ENCODE data around the gene SIX5.
"Not testable (repeated sequence)": the region's sequence is repeated elsewhere in the genome, so short reads cannot be mapped to it uniquely, and the experiment has no call there.

SIX5 gene

GRCh38 chr19:45768984-45769782 is at the start of gene SIX5:
SIX5 (minus strand) TSS chr19:45769252; CDS start chr19:45768844, 408 bp downstream.
- FAIRE-seq = peak; percentile 99

DNA sequence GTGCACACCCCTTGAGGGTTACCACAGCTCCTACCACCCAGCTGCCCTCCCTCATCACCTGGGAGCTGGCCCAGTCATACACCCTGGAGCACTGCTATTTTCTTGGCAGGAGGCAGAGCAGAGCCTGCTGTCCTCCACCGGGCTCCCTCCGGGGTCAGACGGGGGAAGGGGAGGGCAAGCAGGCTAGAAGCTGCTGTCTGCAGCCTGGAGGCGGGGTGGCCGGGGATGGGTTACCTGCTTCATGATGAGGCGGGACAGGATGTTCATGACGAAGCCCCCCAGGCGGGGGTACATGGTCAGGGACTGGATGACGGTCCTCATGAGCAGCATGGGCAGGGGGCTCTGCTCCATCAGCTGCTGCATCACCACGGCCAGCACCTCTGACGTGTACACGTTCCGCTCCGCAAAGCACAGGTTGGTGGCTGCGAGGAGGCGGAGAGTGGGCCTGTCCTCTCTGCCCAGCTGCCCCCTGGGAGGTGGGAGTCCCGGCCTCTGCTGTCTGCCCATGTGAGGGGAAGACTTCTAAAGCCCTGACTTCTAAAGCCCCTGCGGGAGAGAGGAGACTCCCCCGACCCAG is 48.8 kb upstream of the SIX5 start:
- no peak for DNase-seq (ENCODE audit: extremely low spot score, insufficient read length, low read depth)
- FAIRE-seq = no peak

More at GRCh38 chr19:45768984-45769782, at the start of gene SIX5:
- DNase-seq (ENCODE audit: extremely low spot score, insufficient read length, low read depth) = peak; percentile 98

DNA sequence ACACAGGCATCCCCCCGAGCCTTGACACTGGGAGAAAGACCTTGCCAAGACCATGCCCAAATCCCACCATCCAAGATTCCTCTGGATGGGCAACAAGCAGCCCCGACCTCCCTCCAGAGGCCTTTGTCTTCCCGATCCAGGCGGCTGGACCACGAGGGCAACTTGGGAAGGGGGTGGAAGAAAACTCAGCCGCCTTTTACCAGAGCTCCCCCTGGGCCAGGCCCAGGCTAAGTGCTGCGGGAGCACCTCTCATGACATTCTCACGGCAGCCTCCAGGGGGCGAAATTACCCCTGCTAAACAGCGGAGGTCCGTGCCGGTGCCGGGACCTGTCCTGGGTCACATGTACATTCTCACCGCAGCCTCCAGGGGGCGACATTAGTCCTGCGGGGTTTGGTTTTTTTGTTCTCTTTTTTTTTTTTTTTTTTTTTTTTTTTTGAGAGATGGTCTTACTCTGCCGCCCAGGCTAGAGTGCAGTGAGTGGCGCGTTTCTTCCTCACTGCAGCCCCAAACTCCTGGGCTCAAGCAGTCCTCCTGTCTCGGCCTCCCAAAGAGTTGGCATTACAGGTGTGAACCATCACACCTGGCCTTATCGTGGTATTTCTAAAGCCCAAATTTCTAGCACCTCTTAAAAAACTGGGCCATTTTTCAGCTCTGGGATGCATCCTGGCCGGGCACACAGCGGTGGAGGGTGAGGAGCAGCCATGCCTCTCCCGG is 48.1 kb upstream of the SIX5 start:
- DNase-seq (ENCODE audit: extremely low spot score, insufficient read length, low read depth) (peak; percentile 99), FAIRE-seq (peak; percentile 96)

GRCh38 chr19:45816236-45817009 is 47.4 kb upstream of the SIX5 start:
- no peak for FAIRE-seq

GRCh38 chr19:45815481-45816216 is 46.6 kb upstream of the SIX5 start:
- DNase-seq (ENCODE audit: extremely low spot score, insufficient read length, low read depth) (no peak), FAIRE-seq (no peak)

More at GRCh38 chr19:45816236-45817009, 47.4 kb upstream of the SIX5 start:
- no peak for DNase-seq (ENCODE audit: extremely low spot score, insufficient read length, low read depth)

- DNase-seq (ENCODE audit: extremely low spot score, insufficient read length, low read depth) = no peak
- FAIRE-seq = no peak
Observed at GRCh38 chr19:45814851-45815480, 45.9 kb upstream of the SIX5 start, which contains the start of gene RSPH6A. RSPH6A (minus strand) TSS chr19:45815308; CDS start chr19:45815176, 132 bp downstream.

DNA sequence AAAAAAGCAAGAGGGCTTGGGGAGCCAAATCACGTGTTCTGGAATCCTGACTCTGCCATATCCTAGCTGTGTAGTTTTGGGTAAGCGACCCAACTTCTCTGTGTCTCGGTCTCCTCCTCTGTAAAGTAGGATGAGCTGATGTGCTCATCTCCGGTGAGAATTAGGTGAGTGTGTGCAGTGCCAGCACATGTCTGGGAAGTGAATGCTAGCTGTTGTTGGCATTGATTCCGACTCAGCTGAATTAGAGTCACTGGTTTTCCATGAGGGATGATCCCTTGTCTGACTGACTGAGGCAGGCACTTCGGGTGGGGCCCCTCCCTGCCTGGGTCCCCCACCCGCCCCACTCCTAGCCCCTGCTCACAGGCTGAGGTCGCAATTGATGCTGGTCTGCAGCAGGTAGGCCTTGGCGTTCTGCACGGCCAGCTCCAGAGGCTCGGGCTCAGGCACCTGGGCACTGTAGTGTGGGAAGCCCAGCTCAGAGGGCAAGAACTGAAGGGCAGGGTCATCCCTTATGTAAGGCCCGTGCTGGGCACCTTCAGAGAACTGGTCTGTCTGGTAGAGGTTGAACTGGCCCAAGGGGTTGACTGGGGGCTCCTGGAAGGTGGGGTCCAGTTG is 45.2 kb upstream of the SIX5 start:
- FAIRE-seq (no peak), DNase-seq (ENCODE audit: extremely low spot score, insufficient read length, low read depth) (no peak)

DNA sequence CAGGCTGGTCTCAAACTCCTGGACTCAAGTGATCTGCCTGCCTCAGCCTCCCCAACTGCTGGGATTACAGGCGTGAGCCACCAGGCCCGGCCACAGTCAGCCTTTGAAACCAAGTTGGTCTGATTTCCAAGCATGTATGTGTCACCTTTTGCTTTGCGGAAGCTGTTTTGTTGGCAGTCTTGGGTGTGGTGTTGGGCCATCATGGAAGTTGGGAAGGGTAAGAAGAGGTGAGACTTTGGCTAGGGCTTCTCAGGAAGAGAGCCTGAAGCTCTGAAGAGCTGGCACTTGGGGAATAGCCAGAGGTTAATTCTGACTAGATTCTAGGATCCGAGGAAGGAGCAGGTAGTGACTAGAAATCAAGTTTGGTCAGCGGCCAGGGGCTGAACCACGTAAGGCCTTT is 43.2 kb upstream of the SIX5 start:
- DNase-seq (ENCODE audit: extremely low spot score, insufficient read length, low read depth) (no peak), FAIRE-seq (no peak)

GRCh38 chr19:45809643-45810159 is 40.6 kb upstream of the SIX5 start:
- FAIRE-seq (no peak), DNase-seq (ENCODE audit: extremely low spot score, insufficient read length, low read depth) (no peak)

DNA sequence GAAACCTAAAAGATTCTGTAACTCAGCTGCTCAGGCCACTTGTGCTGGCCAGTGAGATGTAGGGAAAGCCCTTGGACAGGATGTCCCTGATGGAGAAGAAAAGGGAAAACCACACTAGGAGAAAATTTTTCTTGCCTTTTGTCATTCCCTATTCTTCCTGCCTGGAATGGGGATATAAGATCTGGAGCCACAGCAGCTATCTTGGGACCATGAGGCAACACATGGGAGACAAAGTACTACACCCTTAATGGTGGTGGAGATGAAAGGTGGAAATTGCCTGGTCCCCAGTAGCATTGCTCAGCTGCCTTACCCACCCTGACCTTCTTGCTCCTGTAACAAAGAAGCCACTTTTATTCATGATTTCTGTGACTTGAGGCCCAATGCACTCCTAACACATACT is 36.7 kb upstream of the SIX5 start:
- DNase-seq (ENCODE audit: extremely low spot score, insufficient read length, low read depth) (no peak), FAIRE-seq (no peak)

GRCh38 chr19:45804959-45805230 is 35.8 kb upstream of the SIX5 start:
- DNase-seq (ENCODE audit: extremely low spot score, insufficient read length, low read depth) (no peak), FAIRE-seq (no peak)

- FAIRE-seq (no peak), DNase-seq (ENCODE audit: extremely low spot score, insufficient read length, low read depth) (no peak)
Observed at GRCh38 chr19:45804140-45804958, 35.3 kb upstream of the SIX5 start.

DNA sequence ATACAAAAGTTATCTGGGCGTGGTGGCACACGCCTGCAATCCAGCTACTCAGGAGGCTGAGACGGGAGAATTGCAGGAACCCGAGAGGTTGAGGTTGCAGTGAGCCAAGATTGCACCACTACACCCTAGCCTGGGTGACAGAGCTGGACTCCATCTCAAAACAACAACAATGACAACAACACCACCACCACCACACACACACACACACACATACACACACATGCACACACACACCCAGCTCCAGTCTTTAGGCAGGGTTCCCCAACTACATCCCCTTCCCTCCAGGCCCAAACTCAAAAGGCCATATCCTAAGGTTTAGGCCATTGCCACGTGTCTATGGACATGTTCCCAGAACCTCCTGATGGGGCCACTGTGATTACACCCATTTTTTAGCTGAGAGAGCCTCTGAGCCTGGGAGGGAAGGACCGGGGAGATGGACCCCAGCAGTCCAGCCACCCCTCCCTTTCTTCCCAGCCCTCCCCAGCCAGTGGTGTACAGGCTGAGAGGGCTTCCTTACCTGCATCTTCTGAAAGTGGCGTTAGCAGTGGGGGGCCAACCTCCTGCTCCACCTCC is 32.6 kb upstream of the SIX5 start:
- DNase-seq (ENCODE audit: extremely low spot score, insufficient read length, low read depth) = no peak
- FAIRE-seq = no peak

- FAIRE-seq = no peak
Observed at GRCh38 chr19:45800070-45800553, 31.1 kb upstream of the SIX5 start.

DNA sequence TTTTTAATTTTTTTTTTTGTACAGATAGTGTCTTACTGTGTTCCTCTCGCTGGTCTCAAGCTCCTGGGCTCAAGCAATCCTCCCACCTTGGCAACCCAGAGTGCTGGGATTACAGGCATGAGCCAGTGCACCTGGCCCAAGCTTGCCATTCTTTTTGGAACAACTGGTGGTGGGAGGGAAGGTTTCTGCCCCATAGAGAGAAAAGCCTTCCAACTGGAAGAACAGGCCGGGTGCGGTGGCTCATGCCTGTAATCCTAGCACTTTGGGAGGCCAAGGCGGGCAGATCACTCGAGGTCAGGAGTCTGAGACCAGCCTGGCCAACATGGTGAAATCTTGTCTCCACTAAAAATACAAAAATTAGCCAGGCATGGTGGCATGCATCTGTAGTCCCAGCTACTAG is 30.5 kb upstream of the SIX5 start:
- DNase-seq (ENCODE audit: extremely low spot score, insufficient read length, low read depth) = not testable (repeated sequence)

More at GRCh38 chr19:45800070-45800553, 31.1 kb upstream of the SIX5 start:
- DNase-seq (ENCODE audit: extremely low spot score, insufficient read length, low read depth) = no peak

DNA sequence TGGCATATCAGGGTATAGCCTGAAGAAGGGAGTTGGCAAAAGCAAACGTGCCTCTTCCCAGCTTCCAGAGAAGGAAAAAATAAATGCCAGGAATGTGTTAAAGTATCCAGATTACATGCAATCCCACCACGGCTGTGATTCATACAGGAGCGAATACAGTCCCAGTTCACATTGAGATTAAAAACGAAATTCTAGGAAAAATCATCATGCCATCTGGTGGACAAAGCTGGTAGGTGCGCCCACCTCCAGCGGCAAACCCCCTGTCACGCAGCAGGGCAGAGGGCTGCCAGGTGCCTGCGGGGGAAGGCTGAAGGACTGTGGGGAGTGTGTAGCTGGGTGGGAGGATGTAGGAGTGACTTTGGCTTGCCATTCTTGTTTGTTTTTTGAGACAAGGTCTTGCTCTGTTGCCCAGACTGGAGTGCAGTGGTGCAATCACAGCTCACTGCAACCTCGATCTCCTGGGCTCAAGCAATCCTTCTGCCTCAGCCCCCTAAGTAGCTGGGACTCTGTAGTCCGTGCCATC is 30.0 kb upstream of the SIX5 start:
- FAIRE-seq (peak; percentile 95), DNase-seq (ENCODE audit: extremely low spot score, insufficient read length, low read depth) (peak; percentile 67)

More for the DNA sequence above, 30.5 kb upstream of the SIX5 start:
- FAIRE-seq = not testable (repeated sequence)

DNA sequence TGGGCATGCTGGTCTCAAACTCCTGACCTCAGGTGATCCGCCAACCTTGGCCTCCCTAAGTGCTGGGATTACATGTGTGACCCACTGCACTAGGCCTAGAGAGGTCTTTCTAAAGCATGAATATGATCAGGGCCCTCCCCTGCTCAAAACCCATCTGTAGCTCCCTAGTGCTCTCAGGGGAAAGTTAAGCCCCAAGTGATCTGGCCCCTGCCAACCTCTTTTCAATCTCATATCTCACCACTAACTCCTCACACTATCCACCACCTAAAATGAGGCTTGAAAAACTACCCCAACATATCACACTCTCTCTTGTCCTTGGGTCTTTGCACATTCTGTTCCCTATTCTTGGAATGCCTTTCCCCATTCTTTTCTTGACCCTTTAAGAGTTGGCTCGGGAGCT is 25.6 kb upstream of the SIX5 start:
- DNase-seq (ENCODE audit: extremely low spot score, insufficient read length, low read depth) = no peak
- no peak for FAIRE-seq

Measured in GM18507 (cell line).